Measurements from ENCODE around the gene GRIN2A.

Gene GRIN2A

DNA sequence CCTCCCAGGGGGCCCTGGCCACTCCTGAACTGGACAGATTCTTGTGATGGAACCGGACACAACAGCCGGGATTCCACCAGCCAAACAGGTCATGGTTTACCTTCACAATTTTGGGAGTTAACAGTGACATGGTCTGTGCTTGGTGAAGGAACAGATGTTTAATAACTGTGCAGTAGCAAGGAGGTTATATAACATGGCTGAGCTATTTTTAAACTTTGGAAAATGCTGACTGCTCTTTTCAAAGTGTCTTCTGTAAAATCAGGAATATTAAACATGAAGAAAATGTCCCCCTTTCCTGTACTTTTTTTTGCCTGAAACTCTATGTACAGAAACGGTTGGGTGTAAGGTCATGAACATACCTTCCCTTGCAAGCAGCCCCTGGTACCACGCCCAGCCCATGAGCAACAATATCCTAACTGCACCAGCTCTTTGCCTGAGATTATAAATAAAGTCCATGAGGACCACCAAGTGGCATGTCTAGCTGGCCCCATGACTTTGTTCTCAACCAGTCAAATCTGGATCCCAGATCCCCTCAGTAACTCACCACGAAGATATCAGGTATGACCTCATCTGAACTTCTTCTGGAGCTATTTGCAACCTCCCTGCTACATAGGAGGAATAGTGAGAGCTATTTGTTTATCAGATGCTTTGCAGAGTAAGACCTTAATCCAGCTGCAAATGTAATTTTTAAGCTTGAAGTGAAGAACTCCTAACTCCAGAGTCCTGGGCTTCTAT, 249.1 kb downstream of the GRIN2A start:
- no peak overlapping the region for H3K4me3 ChIP-seq (ENCODE audit: low read depth, low read length)

DNA sequence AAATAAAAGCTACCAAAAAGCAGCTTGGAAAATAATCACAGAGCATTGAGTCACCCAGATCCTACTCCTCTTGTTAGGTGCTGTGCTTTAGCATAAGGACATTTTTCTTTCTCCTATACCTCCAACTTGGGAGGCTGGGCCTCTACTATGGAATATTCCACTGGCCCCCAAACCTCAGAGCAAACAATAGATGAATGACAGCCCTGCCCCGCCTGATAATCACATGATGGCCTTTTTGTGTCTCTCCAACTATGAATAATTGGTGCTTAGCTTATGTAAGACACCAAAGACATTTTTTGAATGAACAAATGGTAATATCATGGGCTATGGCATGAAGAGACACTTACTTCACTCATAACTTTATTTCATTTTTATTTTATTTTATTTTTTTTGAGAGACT, 250.2 kb downstream of the GRIN2A start:
- H3K4me3 ChIP-seq (ENCODE audit: low read depth, low read length), result no peak overlapping the region

DNA sequence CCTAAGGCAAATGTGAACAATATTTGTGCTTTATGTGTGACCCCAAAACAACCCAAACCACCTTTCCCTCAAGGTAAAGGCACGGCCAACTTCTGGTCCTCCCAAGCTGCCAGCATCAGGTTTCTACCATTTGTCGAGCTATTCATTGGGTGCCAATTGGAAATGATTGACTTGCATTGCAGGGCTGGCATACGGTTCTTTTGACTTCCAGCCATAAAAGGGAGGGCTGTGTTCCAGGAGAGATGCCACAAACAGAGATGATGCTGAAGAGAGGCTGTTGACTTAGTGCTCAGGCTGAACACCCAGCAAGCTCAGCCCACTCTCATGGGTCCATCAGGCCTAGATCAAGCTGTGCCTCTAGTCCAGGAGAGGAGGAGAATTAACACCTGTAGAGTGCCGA, 252.4 kb downstream of the GRIN2A start:
- H3K4me3 ChIP-seq (ENCODE audit: low read depth, low read length), result no peak overlapping the region

DNA sequence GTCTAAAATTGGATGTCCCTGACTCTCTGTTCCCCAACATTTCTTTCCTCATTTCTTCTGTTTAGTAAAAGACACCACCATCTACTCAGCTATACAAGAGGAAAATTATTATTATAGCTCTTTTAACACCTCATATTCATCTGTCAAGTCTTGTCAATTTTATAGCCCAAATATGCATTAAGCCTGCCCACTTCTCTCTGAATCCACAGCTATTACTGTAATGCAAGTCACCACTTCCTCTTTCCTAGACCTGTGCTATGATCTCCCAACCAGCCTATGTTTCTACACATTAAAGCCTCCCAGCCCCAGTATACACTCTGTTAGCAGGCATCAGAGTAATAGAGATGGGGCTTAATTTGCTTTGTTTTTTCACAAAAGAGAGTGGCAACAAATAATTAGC, 252.9 kb downstream of the GRIN2A start:
- H3K4me3 ChIP-seq (ENCODE audit: low read depth, low read length), result no peak overlapping the region

DNA sequence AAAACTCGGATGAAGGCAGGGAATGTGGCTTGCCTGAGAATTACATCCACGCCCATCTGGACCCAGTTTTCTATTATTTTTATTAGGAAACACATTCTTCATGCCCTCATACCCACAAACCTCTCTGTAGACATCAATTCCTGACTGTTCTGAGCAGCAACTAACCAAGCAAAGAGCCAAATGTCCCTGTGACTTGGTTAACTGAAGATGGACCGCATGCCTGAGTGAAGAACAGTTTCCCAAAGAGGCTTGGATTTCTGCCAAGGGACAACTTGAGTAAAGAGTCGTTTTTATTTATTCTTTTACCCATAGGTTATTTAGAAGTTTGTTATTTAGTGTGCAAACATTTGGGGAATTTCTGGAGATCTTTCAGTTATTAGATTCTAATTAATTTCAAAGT, 259.8 kb downstream of the GRIN2A start:
- H3K4me3 ChIP-seq (ENCODE audit: low read depth, low read length), result no peak overlapping the region

DNA sequence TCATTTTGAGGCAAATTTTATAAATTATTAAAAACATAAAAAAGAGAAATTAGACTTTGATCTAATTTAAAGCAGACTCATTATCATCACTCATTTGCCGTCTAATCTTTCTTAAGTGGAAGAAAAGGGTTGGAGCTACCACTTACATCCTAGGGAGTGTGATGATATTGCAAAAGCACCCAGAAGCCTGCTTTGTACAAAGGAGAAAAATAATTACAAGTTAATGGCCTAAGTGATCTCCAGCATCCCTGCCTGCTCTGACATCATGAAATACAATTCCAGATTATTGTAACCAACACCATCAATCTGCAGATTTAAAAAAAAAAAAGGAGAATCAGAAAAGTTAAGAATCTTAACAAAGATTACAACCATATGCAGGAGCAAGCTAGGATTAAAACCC, 260.2 kb downstream of the GRIN2A start:
- no peak overlapping the region for H3K4me3 ChIP-seq (ENCODE audit: low read depth, low read length)

DNA sequence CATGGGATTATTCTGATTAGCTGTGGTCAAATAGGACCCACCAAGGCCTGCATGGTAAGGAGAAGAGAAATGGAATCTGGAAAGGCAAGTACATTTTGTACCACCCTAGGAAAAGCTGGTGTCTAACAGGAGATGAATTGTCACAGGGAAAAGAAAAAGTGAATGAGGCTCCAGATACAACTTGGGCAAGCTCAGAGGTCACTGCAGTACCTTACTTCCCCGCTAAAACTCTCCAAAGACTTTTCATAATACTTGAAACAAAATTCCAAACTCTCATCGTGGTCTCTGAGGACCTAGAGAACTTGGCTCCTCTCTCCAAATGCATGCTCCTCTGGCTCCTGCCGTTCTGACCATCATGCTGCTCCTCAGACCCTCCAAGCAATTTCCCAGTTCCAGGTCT, 262.8 kb downstream of the GRIN2A start:
- H3K4me3 ChIP-seq (ENCODE audit: low read depth, low read length), result no peak overlapping the region

DNA sequence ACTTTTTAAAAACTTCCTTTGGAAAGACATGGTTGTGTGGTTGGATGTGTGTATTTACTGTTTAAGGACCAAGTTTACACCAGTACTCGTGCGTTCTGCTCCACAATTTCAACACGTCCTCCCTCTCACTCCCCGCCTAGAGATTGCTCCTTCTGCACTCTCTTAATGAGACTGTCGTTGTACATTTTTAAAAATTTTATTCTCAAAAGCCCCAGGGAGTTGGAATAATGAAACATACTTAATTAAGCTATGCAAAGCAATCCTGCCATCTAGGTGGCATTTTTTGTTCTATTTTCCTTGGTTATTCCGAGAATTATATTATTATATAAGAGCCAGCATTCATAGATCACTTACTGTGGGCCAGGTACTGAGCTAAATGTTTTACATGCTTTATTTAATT, 264.5 kb downstream of the GRIN2A start:
- H3K4me3 ChIP-seq (ENCODE audit: low read depth, low read length), result no peak overlapping the region

DNA sequence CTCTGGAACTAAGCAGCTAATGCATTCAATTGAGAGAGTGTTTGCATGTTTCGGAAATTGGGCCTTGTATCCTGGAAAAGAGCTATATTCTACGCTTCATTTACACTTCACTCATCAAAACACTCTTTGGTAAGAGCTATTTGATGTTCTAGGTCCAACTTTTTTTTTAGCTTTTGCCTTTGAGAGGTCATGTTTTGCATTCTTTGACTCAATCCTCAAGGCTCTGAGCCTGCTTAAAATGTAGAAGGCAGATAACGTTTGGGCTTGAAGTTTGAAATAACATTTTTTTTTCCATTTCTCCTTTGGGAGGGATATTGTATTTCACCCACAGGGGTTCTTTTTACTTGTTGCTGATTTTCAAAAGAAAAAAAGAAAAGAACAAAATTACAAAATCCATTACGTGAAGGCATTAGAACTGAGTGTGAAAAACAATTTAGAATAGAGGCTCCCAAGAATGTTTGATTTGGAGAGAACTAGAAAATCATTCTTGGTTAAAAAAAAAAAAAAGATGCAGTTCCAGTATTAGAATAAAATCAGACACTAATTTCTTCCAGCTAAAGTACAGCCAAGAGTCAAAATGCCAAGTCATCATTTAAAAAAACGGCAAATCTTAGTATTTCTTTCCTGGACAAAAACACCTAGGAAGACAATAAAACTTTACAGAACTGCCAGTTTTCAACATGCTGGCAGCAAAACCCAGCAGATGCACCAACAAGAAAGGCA, 268.5 kb downstream of the GRIN2A start:
- no peak overlapping the region for H3K4me3 ChIP-seq (ENCODE audit: low read depth, low read length)

DNA sequence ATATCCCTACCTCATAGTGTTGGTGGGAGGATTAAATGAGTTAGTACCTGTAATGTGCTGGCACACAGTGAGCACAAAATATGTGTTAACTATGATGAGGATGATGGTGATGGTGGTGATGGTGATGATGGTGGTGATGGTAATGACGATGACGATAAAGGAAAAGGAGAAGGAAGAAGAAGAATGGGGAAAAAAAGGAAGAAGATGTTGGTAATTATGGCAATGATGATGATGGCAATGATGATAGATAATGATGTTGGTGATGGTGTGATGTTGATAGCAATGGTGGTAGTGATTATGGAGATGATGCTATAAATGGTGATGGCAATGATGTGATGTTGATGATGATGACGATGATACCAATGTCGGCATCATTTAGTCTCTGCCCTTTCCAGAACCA, 270.2 kb downstream of the GRIN2A start:
- no peak overlapping the region for H3K4me3 ChIP-seq (ENCODE audit: low read depth, low read length)

DNA sequence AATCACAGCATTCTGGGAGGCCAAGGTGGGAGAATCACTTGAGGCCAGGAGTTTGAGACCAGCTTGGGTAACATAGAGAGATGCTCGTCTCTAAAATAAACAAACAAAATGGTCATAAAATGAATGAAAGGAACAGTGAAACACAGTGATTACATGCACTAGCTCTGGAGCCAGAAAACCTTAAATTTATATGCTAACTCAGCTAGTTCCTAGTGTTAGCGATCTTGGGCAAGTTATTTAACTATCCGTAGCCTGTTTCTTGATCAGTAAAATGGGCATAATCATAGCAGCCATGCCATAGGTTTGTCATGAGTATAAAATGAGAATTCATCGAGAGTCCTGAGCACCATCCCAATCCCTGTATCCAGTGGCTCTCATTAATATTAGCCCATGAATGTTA, 271.0 kb downstream of the GRIN2A start:
- H3K4me3 ChIP-seq (ENCODE audit: low read depth, low read length), result no peak overlapping the region

DNA sequence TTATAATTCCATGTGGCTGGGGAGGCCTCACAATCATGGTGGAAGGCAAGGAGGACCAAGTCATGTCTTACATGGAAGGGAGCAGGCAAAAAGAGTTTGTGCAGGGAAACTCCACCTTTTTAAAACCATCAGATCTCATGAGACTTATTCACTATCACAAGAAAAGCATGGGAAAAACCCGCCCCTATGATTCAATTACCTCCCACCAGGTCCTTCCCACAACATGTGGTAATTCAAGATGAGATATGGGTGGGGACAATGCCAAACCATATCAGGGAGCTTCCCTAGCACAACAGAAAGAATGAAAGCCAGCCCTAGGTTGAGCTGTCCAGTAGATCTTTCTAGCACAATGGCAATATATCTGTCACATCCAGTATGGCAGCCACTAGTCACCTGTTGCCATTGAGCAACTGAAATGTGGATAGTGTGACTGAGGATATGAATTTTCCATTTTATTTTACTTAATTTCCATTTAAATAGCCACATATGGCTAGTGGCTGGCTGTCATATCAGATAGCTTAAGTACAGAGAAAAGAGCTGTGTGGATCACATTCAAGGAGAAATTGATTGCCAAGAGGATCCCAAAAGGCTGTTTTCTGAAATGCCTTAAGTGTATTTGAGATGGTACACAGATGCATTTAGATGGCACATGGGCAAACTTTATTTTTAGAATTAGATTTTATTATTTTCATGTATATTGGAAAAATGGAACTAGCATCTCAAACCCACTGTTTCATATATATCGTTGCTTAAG, 273.0 kb downstream of the GRIN2A start:
- no peak overlapping the region for H3K4me3 ChIP-seq (ENCODE audit: low read depth, low read length)

DNA sequence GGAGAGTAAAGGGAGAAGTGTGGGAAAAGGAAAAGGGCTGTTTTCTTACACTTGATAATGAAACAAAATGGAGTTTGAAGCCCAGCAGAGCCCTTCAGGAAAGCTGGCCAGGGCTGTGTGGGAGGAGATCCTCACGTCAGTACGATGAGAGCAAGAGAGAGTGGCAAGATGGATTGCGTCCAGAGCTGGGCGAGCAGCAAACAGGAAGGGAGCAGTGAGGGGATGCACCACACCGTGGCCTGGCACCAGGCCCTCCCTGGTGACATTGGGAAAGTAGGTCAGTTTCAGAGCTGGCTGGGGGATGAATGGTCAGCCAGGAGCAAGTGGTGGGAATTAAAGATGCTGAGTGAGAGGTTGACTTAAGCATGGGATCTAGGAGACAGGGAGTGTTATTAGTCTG, 273.6 kb downstream of the GRIN2A start:
- no peak overlapping the region for H3K4me3 ChIP-seq (ENCODE audit: low read depth, low read length)

DNA sequence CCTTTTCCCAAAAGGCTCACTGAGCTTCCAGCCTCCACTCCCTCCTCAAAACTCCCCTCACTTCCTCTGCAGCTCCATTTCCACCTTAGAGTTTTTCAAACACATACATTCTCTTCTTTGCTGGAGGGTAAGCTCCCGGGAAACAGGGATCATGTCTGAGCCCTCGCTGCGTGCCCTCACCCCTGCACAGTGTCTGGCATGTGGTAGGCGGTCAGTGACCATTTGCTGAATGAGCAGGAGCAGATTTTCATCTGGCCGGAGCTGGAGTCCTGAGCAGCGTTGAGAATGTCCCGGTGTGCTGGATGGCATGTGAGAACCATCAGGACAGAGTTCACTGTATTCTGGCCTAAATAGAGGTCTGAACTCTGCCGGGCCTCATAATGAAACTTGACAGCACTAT, 274.5 kb downstream of the GRIN2A start:
- H3K4me3 ChIP-seq (ENCODE audit: low read depth, low read length), result no peak overlapping the region

DNA sequence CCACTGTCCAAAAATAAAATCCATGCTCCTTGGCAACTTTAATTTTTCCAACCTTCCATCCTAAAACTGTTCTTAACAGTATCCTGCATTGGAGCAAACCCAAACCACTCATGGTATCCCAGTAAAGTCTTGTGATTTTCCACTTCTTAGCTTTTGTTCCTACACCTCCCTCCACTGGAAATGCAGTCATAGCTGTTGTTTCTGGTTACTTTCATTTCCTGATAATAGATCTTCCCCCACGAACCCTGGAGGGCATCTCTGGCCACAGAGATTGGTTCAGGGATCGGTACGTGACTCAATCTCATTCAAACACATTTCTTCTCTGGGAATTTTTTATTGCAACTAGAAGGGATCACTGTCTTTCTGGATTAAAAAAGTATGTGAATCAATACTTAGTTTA, 276.0 kb downstream of the GRIN2A start:
- H3K4me3 ChIP-seq (ENCODE audit: low read depth, low read length), result no peak overlapping the region

DNA sequence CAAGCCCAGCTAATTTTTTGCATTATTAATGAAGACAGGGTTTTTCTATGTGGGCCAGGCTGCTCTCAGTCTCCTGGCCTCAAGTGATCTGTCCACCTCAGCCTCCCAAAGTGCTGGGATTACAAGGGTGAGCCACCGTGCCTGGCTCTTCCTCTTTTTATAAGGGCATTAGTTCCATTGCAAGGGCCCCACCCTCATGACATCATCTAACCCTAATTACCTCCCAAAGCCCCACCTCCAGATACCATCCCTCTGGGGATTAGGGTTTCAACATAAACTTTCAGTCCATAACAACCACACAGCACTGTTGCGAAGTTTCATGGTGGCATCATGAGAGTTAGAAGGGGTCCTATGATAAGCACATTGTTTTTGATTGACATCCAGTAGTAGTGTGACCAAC, 277.7 kb downstream of the GRIN2A start:
- no peak overlapping the region for H3K4me3 ChIP-seq (ENCODE audit: low read depth, low read length)

DNA sequence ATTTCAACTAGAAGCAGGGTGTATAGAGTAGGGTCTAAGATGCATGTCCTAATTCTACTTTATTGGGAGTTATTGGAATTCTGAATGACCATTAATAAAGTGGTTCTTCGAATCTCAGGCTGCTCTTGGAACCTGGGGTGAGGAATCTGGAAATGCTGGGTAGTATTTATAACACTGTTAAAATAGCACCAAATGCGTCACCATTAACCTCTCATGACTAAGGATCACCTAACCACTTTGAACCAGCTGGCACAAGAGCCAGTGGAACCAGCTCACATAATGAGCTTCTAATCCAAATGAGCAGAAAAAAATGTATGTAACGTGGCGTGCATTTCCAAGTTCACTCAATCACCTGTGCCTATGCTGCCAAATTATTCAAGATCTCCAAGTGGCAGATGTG, 281.7 kb downstream of the GRIN2A start:
- no peak overlapping the region for H3K4me3 ChIP-seq (ENCODE audit: low read depth, low read length)

DNA sequence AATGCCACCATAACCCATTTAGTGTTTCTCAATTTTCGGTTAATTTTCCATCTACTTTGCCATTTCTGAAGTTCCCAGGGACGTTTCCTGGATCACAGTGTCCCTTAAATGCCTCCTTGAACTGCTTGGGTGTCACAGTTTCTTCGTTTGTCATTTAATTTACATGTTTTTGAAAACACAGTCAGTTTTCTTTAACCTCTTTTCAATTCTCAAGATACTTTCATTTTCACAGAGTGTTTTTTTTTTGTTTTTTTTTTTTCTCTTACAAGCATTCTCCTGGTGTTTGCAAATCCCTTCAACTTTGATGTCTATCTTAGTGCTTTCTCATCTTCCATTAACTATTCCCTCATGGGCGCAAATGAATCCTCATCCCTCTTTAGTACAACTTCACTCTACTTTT, 283.7 kb downstream of the GRIN2A start:
- H3K4me3 ChIP-seq (ENCODE audit: low read depth, low read length), result no peak overlapping the region

DNA sequence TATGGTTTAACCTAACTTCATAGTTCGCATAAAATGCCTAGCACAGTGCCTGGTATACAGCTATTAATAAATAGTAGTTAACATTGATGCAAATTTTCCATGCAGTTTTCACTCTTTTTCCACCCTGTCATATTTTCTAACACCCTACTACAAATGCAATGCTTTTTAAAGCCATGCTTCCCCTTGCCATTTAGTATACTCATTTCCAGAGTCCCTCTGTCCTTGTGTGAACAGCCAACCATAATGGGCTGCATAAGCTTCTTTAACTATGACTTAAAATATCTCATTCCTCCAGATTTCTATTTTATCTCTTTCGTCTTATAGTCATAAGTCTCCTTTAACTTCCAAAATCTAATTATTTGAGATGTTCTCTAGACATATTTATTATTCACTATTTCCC, 284.1 kb downstream of the GRIN2A start:
- no peak overlapping the region for H3K4me3 ChIP-seq (ENCODE audit: low read depth, low read length)

DNA sequence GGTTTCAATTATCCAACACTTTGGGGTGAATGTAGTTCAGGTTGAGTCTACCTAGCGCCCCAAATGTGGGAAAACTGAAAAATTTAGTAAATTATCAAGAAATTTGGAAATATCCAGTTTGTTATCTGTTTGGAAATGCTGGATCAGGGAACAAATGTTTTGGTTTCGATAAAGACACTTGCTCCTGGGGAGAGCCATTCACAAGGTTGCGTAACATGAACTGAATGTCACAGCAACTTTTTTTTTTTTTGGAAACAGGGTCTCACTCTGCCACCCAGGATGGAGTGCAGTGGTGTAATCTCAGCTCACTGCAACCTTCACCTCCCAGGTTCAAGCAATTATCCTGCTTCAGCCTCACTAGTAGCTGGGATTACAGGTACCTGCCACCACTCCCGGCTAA, 286.4 kb downstream of the GRIN2A start:
- no peak overlapping the region for H3K4me3 ChIP-seq (ENCODE audit: low read depth, low read length)

DNA sequence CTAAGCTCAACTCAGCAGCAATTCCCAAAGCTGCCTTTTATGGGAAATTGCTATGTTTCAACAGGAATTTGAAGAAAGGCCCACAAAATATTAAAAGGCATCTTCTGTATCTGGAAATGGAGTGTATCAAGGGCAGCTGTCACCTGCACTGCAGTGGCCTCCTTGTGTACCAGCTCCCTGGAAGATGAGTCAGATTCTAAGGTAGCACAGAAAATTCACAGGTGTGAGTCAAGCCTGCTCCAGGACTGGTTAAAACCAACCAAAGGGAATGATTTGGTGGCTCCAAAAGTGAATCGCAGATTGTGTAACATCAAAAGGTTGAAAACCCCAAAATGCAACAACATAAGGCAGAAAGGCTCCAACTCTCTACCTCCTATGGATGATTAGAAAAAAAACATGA, 296.4 kb downstream of the GRIN2A start:
- no peak overlapping the region for H3K4me3 ChIP-seq (ENCODE audit: low read depth, low read length)

DNA sequence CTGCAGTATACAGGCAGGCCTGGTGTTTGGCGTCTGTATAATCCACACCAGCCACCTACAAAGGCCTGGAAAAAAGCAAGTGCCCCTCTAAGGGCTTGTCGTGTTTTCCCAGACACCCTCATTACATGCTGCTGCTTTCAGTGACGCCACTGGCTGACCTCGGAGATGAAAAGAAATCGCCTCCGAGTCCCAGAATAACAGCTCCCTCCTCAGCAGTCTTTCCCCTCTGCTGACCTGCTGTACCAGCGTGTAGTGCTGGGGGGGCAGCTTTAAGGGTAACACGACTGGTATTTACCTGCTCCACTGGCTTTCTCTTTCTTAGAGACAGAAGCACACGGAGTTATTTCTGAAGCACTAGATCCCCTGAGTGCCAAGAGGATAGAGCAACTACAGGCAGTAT, 296.8 kb downstream of the GRIN2A start:
- H3K4me3 ChIP-seq (ENCODE audit: low read depth, low read length), result no peak overlapping the region

Measured in iPS-11a (cell line).